Esophagus squamous epithelium (tissue), 5 donors: ENCODE data around the gene STARD5. TPM values are rescaled to one million over a fixed set of nuclear protein-coding genes. Genes with fewer than 3 reads are reported as not detected.

ENCODE experiments used
- DNase-seq: peaks from one replicate; lab custom pipeline; 2025; lab: John Stamatoyannopoulos, UW
- H3K27ac ChIP-seq, 4 donors: fragments of 200-600 bp; sonication (generic); one replicate each; pipeline ENCODE4 v1.5.1; 2016 to 2019; ENCODE audit warnings: mild to moderate bottlenecking in 1 of 4
- H3K27me3 ChIP-seq, 4 donors: fragments of 200-600 bp; sonication (generic); 1 replicate in 3 of 4; 2 replicates in 1 of 4; pipeline versions ENCODE4 v1.5.1 to v1.6.0; 2017 to 2021; ENCODE audit warnings: antibody characterized with exemption in 1 of 4
- H3K36me3 ChIP-seq, 3 donors: fragments of 200-600 bp; sonication (generic); one replicate each; pipeline ENCODE4 v1.5.1; 2016 to 2019
- H3K4me1 ChIP-seq, 3 donors: fragments of 200-600 bp; sonication (generic); one replicate each; pipeline ENCODE4 v1.5.1; 2017 to 2019
- H3K4me3 ChIP-seq, 4 donors: fragments of 200-600 bp; sonication (generic); 1 replicate in 3 of 4; 2 replicates in 1 of 4; pipeline ENCODE4 v1.5.1; 2016 to 2019; ENCODE audit warnings: mild to moderate bottlenecking in 2 of 4, moderate library complexity in 1 of 4
- H3K9me3 ChIP-seq, 3 donors: fragments of 200-600 bp; sonication (generic); one replicate each; pipeline ENCODE4 v1.5.1; 2016 to 2019
- CTCF ChIP-seq, 6 experiments: fragments of 450-650 bp in 4 of 6; fragments of 200-600 bp in 2 of 6; sonication (generic) in 2 of 6; IDR thresholded peaks; one replicate each; pipeline ENCODE4 v1.5.1; 2016 to 2019; ENCODE audit warnings: antibody characterized with exemption in 6 of 6, mild to moderate bottlenecking in 4 of 6, moderate library complexity in 4 of 6
- POLR2A ChIP-seq, 4 donors: fragments of 450-650 bp; IDR thresholded peaks; one replicate each; pipeline ENCODE4 v1.6.1; 2017; ENCODE audit warnings: antibody characterized with exemption in 4 of 4, mild to moderate bottlenecking in 4 of 4, moderate library complexity in 3 of 4
- WGBS, 2 donors: methylation state at CpG; one replicate each; pipeline ENCODE4 v1.1.5; 2018; 5-methylcytosine and 5-hydroxymethylcytosine counted together
- intact Hi-C: fragments of 100-400 bp; cut with DNase I; formaldehyde crosslinking; loops from one replicate; pipeline ENCODE4 v1.15.0; 2022
- total RNA-seq, 4 donors: library from RNA; depleted of rRNA; stranded (reverse); fragments of >200 nt; gene quantifications; one replicate each; pipeline ENCODE4 v1.1.0, GENCODE V29; 2016
- donor health status: DM: yes; HTN: yes; CAD: no.

The STARD5 gene
- total RNA-seq, 4 donors from 2014 or later = 14.9 to 21.2 (median 17.5) TPM

DNA sequence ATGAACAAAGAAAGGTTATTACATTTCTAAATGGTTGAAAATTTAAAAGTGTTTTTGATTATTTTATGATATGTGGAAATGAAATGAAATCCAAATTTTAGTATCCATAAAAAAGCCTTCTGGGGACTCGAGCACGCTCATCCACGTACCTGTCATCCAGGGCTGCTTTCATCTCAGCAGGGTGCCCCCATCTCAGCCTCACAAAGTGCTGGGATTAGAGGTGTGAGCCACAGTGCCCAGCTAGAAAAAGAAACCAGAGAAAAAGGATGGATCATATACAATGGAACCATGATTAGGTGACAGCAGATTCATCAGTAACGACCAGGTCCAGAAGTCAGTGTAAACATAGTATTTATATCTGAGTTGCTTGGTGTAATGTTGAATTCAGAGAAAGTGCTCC lies 49.7 kb downstream of the STARD5 start:
- intact Hi-C loops = loop anchor here (5.0 kb wide), 1 partner anchor 128 kb away; no protein-coding TSS in a partner anchor
- no peak overlapping the region for H3K4me3 ChIP-seq
- H3K9me3 ChIP-seq = peaks cover 0 to 6% (median 0%) of the 10 kb centered on the region in 3 donors
- peaks cover 0 to 23% (median 5%) of the 10 kb centered on the region in 3 donors for H3K4me1 ChIP-seq
- no peak for DNase-seq
- TF ChIP-seq POLR2A (IDR thresholded peaks at IDR 0.05) = no peak
- no peak for TF ChIP-seq CTCF (IDR thresholded peaks at IDR 0.05)
- H3K27ac ChIP-seq = peak overlapping the region in 2 of 4 donors; percentile 47 to 55
- H3K36me3 ChIP-seq = no peaks in the 10 kb centered on the region
- H3K27me3 ChIP-seq = peaks cover 0 to 35% (median 0%) of the 10 kb centered on the region in 4 donors
- 82 to 84% methylated on average over 4 of the region's 4 CpGs for WGBS, 2 donors

DNA sequence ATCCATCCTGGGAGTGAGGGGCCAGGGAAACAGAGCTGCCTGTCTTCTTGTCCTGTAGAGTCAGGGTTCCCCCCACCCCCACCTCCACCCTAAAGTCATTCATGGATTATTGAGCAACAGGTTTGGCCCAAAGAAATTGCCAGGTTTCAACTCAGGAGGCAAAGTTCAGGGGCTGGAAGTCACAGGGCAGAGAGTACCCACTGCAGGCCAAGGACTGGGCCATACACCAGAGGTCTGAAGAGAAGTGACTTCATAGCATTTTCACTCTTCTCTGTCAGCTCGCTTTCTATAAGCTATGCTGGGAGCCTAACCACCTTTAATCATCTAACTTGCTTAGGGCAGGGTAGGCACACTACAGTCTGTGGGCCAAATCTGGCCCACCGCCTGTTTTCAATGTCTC lies 50.1 kb downstream of the STARD5 start:
- H3K4me3 ChIP-seq = no peak overlapping the region
- peaks cover 0 to 39% (median 0%) of the 10 kb centered on the region in 4 donors for H3K27me3 ChIP-seq
- 92 to 96% methylated on average over 2 of the region's 2 CpGs for WGBS, 2 donors
- no peak overlapping the region for H3K27ac ChIP-seq
- intact Hi-C loops = loop anchor here (5.0 kb wide), 1 partner anchor 128 kb away; no protein-coding TSS in a partner anchor
- DNase-seq = no peak
- H3K36me3 ChIP-seq = no peaks in the 10 kb centered on the region
- peaks cover 0 to 6% (median 0%) of the 10 kb centered on the region in 3 donors for H3K9me3 ChIP-seq
- H3K4me1 ChIP-seq = peaks cover 0 to 23% (median 5%) of the 10 kb centered on the region in 3 donors
- no peak for TF ChIP-seq POLR2A (IDR thresholded peaks at IDR 0.05)
- TF ChIP-seq CTCF (IDR thresholded peaks at IDR 0.05) = no peak

- no peak for DNase-seq
- H3K27ac ChIP-seq = no peak overlapping the region
- TF ChIP-seq POLR2A (IDR thresholded peaks at IDR 0.05) (no peak), CTCF (IDR thresholded peaks at IDR 0.05) (no peak)
- intact Hi-C loops = loop anchor here (5.0 kb wide), 1 partner anchor 129 kb away; no protein-coding TSS in a partner anchor
- no peaks in the 10 kb centered on the region for H3K36me3 ChIP-seq
- H3K9me3 ChIP-seq = peaks cover 0 to 6% (median 0%) of the 10 kb centered on the region in 3 donors
- no peak overlapping the region for H3K4me3 ChIP-seq
- peaks cover 0 to 23% (median 5%) of the 10 kb centered on the region in 3 donors for H3K4me1 ChIP-seq
- WGBS, 2 donors = 81 to 82% methylated on average over 5 of the region's 5 CpGs
- peaks cover 0 to 45% (median 0%) of the 10 kb centered on the region in 4 donors for H3K27me3 ChIP-seq
Observed at GRCh38 chr15:81273200-81273599, 50.7 kb downstream of the STARD5 start.

GRCh38 chr15:81271761-81272644 lies 51.9 kb downstream of the STARD5 start:
- no peaks in the 10 kb centered on the region for H3K36me3 ChIP-seq
- peaks cover 0 to 2% (median 0%) of the 10 kb centered on the region in 3 donors for H3K9me3 ChIP-seq
- no peak overlapping the region for H3K27ac ChIP-seq
- intact Hi-C loops = loop anchor here (5.0 kb wide), 1 partner anchor 130 kb away; no protein-coding TSS in a partner anchor
- H3K27me3 ChIP-seq = peaks cover 0 to 53% (median 0%) of the 10 kb centered on the region in 4 donors
- no peak overlapping the region for H3K4me3 ChIP-seq
- DNase-seq = no peak
- peaks cover 0 to 23% (median 5%) of the 10 kb centered on the region in 3 donors for H3K4me1 ChIP-seq
- no peak for TF ChIP-seq CTCF (IDR thresholded peaks at IDR 0.05)
- no peak for TF ChIP-seq POLR2A (IDR thresholded peaks at IDR 0.05)
- WGBS, 2 donors = 64 to 82% methylated on average over 5 to 11 of the region's 12 CpGs
